ENCODE measurements around the gene UBR7.

Gene UBR7

DNA sequence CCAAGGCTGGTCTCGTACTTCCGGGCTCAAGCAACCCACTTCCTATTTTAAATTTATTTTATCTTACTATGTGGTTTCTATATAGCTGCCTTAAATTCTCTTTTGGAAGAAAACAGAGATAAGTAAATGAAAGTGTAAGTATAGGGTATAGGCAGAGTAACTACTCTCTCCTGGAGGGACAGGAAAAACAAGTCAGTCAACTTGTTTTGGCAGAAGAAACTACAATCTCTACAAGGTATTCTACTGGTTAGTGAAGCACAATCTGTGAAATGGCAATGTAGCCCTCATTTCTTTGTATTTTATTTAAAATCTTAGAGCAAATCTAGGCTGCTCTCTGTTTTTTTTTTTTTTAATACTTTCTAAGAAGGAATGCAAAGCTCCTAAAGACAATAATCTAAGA is 55.4 kb downstream of the UBR7 start:
- no peak for DNase-seq

- no peak for DNase-seq
These were observed 56.4 kb downstream of the UBR7 start for GRCh38 chr14:93263416-93263815.

DNA sequence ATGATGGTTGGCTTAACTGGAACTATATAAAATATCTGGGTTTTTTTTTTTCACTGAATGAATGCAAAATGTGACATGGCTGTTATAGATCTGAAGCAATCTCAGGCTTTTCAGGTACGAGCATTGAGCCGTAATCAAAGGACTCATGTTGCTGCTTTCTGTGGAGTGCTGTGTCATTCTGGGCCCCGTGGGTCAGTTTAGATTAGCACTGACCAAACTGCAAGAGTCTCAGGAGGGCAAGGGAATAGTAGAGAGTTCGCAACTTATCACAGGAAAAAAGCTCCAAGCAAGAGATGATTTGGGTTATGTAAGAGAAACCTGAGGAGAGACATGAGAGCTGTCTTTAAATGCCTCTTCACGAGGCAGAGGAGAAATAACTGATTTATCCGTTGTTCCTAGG is 59.1 kb downstream of the UBR7 start:
- no peak for DNase-seq

- no peak for DNase-seq
These were observed 60.2 kb downstream of the UBR7 start for GRCh38 chr14:93267149-93267711.

- DNase-seq, result no peak
These were observed 61.4 kb downstream of the UBR7 start for GRCh38 chr14:93268406-93268805.

- DNase-seq, result no peak
These were observed 62.4 kb downstream of the UBR7 start for GRCh38 chr14:93269341-93270068.

DNA sequence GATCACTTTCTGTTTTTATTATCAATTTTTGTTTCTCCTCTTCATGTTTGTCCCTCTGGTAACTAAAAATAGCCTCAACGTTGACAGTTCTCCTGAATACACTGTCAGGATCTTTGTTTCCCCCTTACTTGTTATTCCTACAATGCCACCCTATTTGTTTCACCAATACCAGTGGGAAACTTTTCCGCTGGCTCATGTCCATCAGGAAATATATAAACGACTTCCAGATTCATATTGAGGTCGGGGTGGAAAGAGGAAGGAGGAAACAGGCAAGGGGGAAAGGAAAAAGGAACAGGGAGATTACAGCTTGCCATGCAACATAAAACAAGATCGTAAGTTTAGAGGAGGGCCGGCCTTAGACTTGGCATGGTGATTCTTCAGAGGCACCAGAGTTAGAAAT is 64.1 kb downstream of the UBR7 start:
- DNase-seq, result no peak

- DNase-seq, result no peak
These were observed 67.2 kb downstream of the UBR7 start for GRCh38 chr14:93274055-93274806.

GRCh38 chr14:93276031-93276716 is 69.1 kb downstream of the UBR7 start:
- DNase-seq, result no peak

All from stimulated activated CD4-positive, alpha-beta T cell treated with anti-CD3 and anti-CD28 coated beads, Interleukin-15, amount 100 ng/mL, for 24 hours (primary cell).